ENCODE results near the gene DTD2.
A peak's percentile ranks its signal among the peaks of the same experiment; 100 is the strongest.
"Not testable (repeated sequence)": the region's sequence is repeated elsewhere in the genome, so short reads cannot be mapped to it uniquely, and the experiment has no call there.

The DTD2 gene
- 5.8 to 10.9 (median 8.4) reads per million in 4 donors for total RNA-seq

- DNase-seq = peak; percentile 82 to 93 (median 87)
Observed at GRCh38 chr14:31456841-31457664, at the start of gene DTD2. TSS of gene DTD2 (minus strand) at chr14:31457506. CDS start at chr14:31457393, 113 bp downstream.

GRCh38 chr14:31505411-31505810 is 48.1 kb upstream of the DTD2 start:
- DNase-seq = no peak

- DNase-seq = no peak
Observed at GRCh38 chr14:31501870-31502269, 44.6 kb upstream of the DTD2 start.

- no peak for DNase-seq
Observed at GRCh38 chr14:31492759-31493498, 35.6 kb upstream of the DTD2 start.

GRCh38 chr14:31489691-31490090 is 32.4 kb upstream of the DTD2 start:
- DNase-seq = no peak

GRCh38 chr14:31487886-31488285 is 30.6 kb upstream of the DTD2 start, which contains the start of gene GPR33:
TSS of gene GPR33 (minus strand) at chr14:31488039. CDS start at chr14:31483965, 4,074 bp downstream.
- no peak for DNase-seq

- no peak for DNase-seq
Observed at GRCh38 chr14:31486764-31487163, 29.5 kb upstream of the DTD2 start.

GRCh38 chr14:31484754-31485153 is 27.4 kb upstream of the DTD2 start:
- no peak for DNase-seq

GRCh38 chr14:31480156-31480555 is 22.9 kb upstream of the DTD2 start:
- DNase-seq = no peak

- DNase-seq = no peak
Observed at GRCh38 chr14:31479027-31479426, 21.7 kb upstream of the DTD2 start.

- no peak for DNase-seq
Observed at GRCh38 chr14:31477248-31477647, 19.9 kb upstream of the DTD2 start.

GRCh38 chr14:31476131-31476866 is 19.0 kb upstream of the DTD2 start:
- DNase-seq = no peak

- DNase-seq = no peak
Observed at GRCh38 chr14:31466554-31466953, 9.2 kb upstream of the DTD2 start.

- DNase-seq = no peak
Observed at GRCh38 chr14:31465111-31465510, 7.8 kb upstream of the DTD2 start.

GRCh38 chr14:31462450-31462849 is 5.1 kb upstream of the DTD2 start:
- not testable (repeated sequence) for DNase-seq

- no peak for DNase-seq
Observed at GRCh38 chr14:31461545-31461944, 4.2 kb upstream of the DTD2 start.

- DNase-seq = no peak
Observed at GRCh38 chr14:31457665-31458659, 656 bp upstream of the DTD2 start.

- peak in 1 of 5 donors; percentile 22 for DNase-seq
Observed at GRCh38 chr14:31449971-31450610, 7.2 kb downstream of the DTD2 start.

GRCh38 chr14:31449136-31449535 is 8.2 kb downstream of the DTD2 start:
- no peak for DNase-seq

- DNase-seq = no peak
Observed at GRCh38 chr14:31445703-31446102, 11.6 kb downstream of the DTD2 start.

GRCh38 chr14:31442284-31442683 is 15.0 kb downstream of the DTD2 start:
- DNase-seq = no peak

Measured in T-helper 1 cell (primary cell).